Uterus (tissue), 4 donors: ENCODE results near the gene CERS6. TPM values are rescaled to one million over a fixed set of nuclear protein-coding genes. Genes with fewer than 3 reads are reported as not detected.

Experiments
- DNase-seq, 2 donors: peaks; one replicate each; pipeline ENCODE4 v3.0.0-alpha.2; 2019 to 2020
- H3K27ac ChIP-seq, 2 donors: fragments of 200-600 bp; sonication (generic); 1 replicate in 1 of 2; 2 replicates in 1 of 2; pipeline ENCODE4 v1.5.1; 2016 to 2018
- H3K27me3 ChIP-seq, 2 donors: fragments of 200-600 bp; sonication (generic); one replicate each; pipeline ENCODE4 v1.5.1; 2018 to 2019; ENCODE audit warnings: control low read depth in 1 of 2
- H3K36me3 ChIP-seq, 2 donors: fragments of 200-600 bp; sonication (generic); one replicate each; pipeline ENCODE4 v1.5.1; 2019; ENCODE audit warnings: control low read depth in 1 of 2
- H3K4me1 ChIP-seq, 2 donors: fragments of 200-600 bp; sonication (generic); one replicate each; pipeline ENCODE4 v1.5.1; 2018 to 2019; ENCODE audit warnings: control low read depth in 1 of 2
- H3K4me3 ChIP-seq, 2 donors: fragments of 200-600 bp; sonication (generic); 1 replicate in 1 of 2; 2 replicates in 1 of 2; pipeline ENCODE4 v1.5.1; 2018 to 2019; ENCODE audit warnings: mild to moderate bottlenecking in 1 of 2
- H3K9me3 ChIP-seq, 2 donors: fragments of 200-600 bp; sonication (generic); one replicate each; pipeline ENCODE4 v1.5.1; 2019; ENCODE audit warnings: control low read depth in 1 of 2
- CTCF ChIP-seq, 4 experiments: fragments of 200-600 bp in 2 of 4; fragments of 450-650 bp in 2 of 4; sonication (generic) in 2 of 4; IDR thresholded peaks; one replicate each; pipeline ENCODE4 v1.5.1; 2016 to 2019; ENCODE audit warnings: antibody characterized with exemption in 4 of 4, mild to moderate bottlenecking in 2 of 4, moderate library complexity in 1 of 4
- POLR2A ChIP-seq, 2 donors: fragments of 450-650 bp; IDR thresholded peaks; one replicate each; pipeline ENCODE4 v1.6.1; 2016; ENCODE audit warnings: antibody characterized with exemption in 2 of 2, mild to moderate bottlenecking in 1 of 2, moderate library complexity in 1 of 2
- intact Hi-C: fragments of 100-400 bp; cut with DNase I; formaldehyde crosslinking; loops from one replicate; pipeline ENCODE4 v1.15.1; 2023; ENCODE audit warnings: low total_unique reads
- total RNA-seq, 4 donors: library from RNA; depleted of rRNA in 3 of 4; stranded (reverse); fragments of >200 nt in 3 of 4; gene quantifications; one replicate each; pipeline versions ENCODE4 v1.1.0 to v1.2.4, GENCODE V29; 2014 to 2023
- donor health status: DM: yes; HTN: yes; CAD: no.

Gene CERS6
- total RNA-seq, 4 donors from 2014 or later, result 20.0 to 47.2 (median 26.6) TPM

DNA sequence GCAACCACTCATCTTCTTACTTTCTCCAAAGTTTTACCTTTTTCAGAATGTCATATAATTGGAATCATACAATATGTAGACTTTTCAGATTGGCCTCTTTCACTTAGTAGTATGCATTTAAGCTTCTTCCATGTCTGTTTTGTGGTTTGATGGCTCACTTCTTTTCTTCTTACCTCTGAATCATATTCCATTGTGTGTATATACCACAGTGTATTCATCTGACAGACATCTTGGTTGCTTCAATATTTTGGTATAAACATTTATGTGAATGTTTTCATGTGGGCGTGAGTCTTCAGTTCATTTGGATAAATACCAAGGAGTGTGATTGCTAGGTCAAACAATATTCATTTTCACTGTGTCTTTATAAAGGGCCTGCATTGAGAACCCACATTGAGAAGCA is 210.3 kb downstream of the CERS6 start:
- no peak overlapping the region for H3K27ac ChIP-seq
- H3K36me3 ChIP-seq, result no peaks in the 10 kb centered on the region
- no peaks in the 10 kb centered on the region for H3K27me3 ChIP-seq
- no peaks in the 10 kb centered on the region for H3K9me3 ChIP-seq
- H3K4me1 ChIP-seq, result no peaks in the 10 kb centered on the region
- H3K4me3 ChIP-seq, result no peak overlapping the region
- intact Hi-C loops, result no loop called here
- no peak for DNase-seq
- no peak for TF ChIP-seq POLR2A (IDR thresholded peaks at IDR 0.05)
- TF ChIP-seq CTCF (IDR thresholded peaks at IDR 0.05), result no peak

DNA sequence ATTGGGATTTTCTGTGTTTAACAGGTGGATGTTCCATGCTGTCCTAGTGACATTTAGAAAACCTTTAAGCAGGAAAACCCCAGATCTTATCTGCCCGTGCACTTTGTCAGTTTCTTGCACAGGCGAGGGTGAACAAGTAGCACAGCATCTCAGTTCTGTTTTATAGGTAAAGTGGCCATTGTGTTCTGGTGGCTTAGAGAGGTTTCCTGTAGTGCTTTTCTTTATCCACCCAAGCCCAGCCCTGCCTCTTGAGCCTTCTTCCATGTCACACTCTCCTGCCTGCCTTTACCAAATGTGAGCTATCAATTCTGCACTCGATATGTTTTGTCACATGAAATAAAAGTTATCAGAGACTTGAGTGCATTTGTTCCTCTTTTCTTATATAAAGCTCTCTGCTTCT is 211.1 kb downstream of the CERS6 start:
- Histone ChIP-seq H3K27me3 (no peaks in the 10 kb centered on the region), H3K27ac (no peak overlapping the region), H3K9me3 (no peaks in the 10 kb centered on the region), H3K4me1 (no peaks in the 10 kb centered on the region), H3K36me3 (no peaks in the 10 kb centered on the region), H3K4me3 (no peak overlapping the region)
- intact Hi-C loops, result no loop called here
- DNase-seq, result no peak
- TF ChIP-seq POLR2A (IDR thresholded peaks at IDR 0.05) (no peak), CTCF (IDR thresholded peaks at IDR 0.05) (no peak)

GRCh38 chr2:168669151-168669550 is 213.1 kb downstream of the CERS6 start:
- Histone ChIP-seq H3K9me3 (no peaks in the 10 kb centered on the region), H3K36me3 (no peaks in the 10 kb centered on the region), H3K4me3 (no peak overlapping the region), H3K27me3 (no peaks in the 10 kb centered on the region), H3K4me1 (no peaks in the 10 kb centered on the region), H3K27ac (no peak overlapping the region)
- intact Hi-C loops, result no loop called here
- DNase-seq, result no peak
- TF ChIP-seq POLR2A (IDR thresholded peaks at IDR 0.05), result no peak
- no peak for TF ChIP-seq CTCF (IDR thresholded peaks at IDR 0.05)

GRCh38 chr2:168670478-168670877 is 214.4 kb downstream of the CERS6 start:
- no peaks in the 10 kb centered on the region for H3K36me3 ChIP-seq
- H3K9me3 ChIP-seq, result no peaks in the 10 kb centered on the region
- no peaks in the 10 kb centered on the region for H3K4me1 ChIP-seq
- H3K4me3 ChIP-seq, result no peak overlapping the region
- no peaks in the 10 kb centered on the region for H3K27me3 ChIP-seq
- H3K27ac ChIP-seq, result no peak overlapping the region
- no peak for DNase-seq
- intact Hi-C loops, result no loop called here
- TF ChIP-seq POLR2A (IDR thresholded peaks at IDR 0.05) (no peak), CTCF (IDR thresholded peaks at IDR 0.05) (no peak)

- no peak for TF ChIP-seq POLR2A (IDR thresholded peaks at IDR 0.05)
- Histone ChIP-seq H3K4me1 (no peaks in the 10 kb centered on the region), H3K27ac (no peak overlapping the region), H3K27me3 (no peaks in the 10 kb centered on the region), H3K9me3 (no peaks in the 10 kb centered on the region), H3K4me3 (no peak overlapping the region), H3K36me3 (no peaks in the 10 kb centered on the region)
- intact Hi-C loops, result no loop called here
- DNase-seq, result no peak
These were observed 215.9 kb downstream of the CERS6 start for GRCh38 chr2:168671932-168672331.
